NCI-H1105 treated with DMSO at 0.1 percent for 48 hours (cell line): Measurements from ENCODE around the gene MACROD1.

Experiments
- DNase-seq: peaks from one replicate; lab custom pipeline; 2025; lab: John Stamatoyannopoulos, UW

Gene MACROD1

DNA sequence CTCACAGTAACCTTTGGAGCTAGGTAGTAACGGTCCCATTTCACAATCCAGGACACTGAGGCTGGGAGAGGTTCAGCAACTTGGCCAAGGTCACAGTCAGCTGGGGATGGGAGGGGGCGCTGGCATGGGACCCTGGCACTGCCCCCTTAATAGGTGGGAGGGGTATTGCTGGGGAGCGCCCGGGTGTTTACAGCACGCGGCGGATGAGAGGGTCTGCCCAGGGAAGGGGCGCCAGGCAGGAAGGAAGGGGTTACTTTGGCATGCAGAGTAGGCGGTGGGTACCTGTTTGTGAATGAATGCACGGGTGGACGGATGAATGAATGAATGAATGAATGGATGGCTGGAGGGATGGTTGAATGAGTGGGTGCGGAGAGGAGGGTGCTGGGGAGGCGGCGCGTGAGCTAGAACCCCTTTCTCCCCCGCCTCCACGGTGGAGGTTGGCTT is 130.8 kb downstream of the MACROD1 start:
- DNase-seq: no peak

DNA sequence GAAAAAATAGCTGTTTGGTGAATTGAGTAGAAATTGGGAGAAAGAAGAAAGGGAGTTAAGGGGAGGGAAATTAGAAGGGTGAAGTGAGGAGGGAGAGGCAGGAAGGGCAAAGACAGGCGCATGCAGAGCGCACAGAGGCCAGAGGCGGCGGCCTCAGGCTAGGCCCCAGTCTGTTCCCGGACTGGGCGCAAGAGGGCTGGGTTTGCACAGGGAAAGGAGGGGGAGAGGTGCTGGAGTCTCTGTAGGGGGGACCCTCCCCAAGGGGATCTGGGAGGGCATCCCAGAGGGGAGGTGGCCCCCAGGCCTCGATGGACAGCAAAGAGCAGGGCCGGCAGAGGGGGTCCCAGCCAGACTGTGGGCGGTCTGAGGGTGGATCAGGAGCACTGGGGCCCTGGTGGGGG is 131.5 kb downstream of the MACROD1 start:
- no peak for DNase-seq

GRCh38 chr11:64032050-64032449 is 133.9 kb downstream of the MACROD1 start:
- no peak for DNase-seq

GRCh38 chr11:64031001-64031400 is 134.9 kb downstream of the MACROD1 start:
- no peak for DNase-seq

GRCh38 chr11:64029773-64030172 is 136.1 kb downstream of the MACROD1 start:
- DNase-seq: no peak

DNA sequence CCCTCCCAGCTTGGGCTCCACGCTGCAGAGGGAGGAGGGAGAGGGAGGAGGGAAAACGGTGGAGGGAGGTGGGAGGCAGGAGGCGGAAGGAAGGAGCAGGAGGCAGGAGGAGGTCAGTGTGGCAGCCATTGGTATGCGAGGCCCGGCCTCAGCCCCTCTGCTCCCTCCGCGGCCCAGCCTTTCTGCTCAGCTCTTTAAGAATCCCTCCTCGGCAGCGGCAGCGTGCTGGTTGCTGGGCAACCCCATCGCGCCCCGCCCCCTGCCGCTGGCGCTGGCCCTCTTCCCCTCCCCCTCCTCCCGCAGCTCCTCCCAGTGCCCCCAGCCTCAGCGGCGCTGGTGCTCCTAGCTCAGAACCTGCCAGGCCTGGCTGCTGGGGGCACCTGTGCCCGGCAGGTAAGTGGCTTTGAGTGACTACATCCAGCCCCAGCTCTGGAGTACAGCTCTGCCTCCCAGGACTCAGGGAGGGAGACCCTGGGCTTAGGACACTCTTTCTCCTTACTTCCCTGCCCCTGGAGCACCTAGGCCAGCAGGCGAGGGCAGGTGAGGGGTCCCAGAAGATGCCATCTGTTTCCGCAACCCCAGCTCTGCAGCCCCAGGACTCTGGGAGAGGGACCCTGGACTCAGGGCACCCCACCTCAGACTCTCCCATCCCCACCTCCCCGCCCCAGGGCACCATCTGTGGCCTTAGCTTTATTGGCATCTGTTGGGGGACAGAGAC is 137.4 kb downstream of the MACROD1 start:
- DNase-seq: peak; percentile 78

DNA sequence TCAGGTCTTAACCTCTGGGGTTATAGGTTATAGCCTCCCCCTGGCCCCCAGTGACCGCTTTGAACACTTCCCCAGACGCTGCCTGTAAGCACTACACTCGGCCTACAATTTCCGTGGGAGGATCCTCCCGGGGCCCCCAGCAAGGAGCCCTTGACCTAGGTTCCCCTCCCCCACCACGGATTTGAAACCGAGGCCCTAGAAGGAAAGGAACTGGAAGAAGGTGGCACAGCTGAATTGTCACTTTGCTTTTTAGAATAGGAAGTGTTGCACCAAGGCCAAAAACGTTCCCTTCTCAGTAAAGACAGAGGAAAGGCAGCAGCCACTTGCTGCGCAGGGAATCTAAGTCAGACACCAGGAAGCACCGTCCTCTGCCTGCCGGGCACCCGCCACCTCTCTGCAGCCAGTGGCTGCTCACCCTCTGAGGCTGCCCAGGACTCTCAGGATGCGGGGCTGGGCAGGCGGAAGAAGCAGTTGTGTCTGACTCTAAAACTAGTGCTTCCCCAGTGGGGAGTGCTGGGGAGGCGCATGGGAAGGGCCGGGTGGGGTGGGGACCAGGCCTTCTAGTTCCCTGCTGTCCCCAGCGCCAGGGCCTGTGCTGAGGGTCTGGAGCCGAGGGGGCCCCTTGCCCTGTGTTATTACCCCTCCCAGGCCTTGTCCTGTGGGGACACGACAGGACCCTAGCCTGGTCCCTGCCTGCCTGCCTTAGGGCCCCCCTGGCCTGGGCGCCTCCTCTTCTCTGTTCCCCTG is 138.1 kb downstream of the MACROD1 start:
- DNase-seq: no peak

DNA sequence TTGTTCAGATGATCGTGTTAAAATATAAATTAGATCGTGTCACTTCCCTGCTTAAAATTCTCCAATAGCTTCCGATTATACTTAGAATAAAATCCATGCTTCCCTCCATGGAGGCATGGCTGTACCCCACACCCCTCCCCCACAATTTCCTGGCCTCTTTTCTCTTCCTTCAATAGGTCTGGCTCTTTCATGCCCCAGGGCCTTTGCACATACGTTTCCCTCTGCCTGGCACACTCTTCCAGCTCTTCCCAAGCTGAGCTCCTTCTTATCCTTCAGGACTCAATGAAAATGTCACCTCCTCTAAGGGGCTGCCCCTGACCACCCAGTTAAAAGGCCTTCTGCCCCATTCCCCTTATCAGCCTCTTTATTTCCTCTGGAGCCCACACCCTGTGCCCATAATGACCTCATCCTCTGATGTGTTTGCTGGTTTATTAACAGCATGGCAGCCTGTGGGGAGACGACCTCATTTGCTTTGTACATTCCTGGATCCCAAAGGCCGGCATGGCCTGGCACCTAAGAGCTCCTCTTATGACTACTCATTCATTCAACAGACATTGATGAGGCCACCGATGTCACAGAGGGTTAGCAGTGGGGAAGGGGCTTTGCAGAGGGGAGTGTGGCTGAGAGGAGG is 139.2 kb downstream of the MACROD1 start:
- no peak for DNase-seq

DNA sequence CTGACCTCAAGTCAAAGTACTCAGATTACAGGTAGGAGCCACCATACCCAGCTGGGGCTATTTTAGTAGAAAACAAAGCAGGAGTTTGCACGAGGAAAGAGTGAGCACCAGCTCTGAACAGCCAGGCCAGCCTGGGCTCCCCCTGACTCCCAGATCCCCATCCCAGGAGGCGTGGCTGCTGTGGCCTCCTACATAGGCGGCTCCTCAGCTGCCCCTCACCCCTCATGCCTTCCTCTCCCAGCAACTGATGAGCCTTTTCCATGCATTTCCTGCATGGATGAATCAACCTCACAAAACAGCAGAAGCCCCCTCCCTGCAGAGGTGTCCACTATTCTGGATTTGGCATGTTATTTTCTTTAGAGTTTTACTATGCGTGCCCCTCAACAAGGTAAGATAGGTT is 140.7 kb downstream of the MACROD1 start:
- no peak for DNase-seq

DNA sequence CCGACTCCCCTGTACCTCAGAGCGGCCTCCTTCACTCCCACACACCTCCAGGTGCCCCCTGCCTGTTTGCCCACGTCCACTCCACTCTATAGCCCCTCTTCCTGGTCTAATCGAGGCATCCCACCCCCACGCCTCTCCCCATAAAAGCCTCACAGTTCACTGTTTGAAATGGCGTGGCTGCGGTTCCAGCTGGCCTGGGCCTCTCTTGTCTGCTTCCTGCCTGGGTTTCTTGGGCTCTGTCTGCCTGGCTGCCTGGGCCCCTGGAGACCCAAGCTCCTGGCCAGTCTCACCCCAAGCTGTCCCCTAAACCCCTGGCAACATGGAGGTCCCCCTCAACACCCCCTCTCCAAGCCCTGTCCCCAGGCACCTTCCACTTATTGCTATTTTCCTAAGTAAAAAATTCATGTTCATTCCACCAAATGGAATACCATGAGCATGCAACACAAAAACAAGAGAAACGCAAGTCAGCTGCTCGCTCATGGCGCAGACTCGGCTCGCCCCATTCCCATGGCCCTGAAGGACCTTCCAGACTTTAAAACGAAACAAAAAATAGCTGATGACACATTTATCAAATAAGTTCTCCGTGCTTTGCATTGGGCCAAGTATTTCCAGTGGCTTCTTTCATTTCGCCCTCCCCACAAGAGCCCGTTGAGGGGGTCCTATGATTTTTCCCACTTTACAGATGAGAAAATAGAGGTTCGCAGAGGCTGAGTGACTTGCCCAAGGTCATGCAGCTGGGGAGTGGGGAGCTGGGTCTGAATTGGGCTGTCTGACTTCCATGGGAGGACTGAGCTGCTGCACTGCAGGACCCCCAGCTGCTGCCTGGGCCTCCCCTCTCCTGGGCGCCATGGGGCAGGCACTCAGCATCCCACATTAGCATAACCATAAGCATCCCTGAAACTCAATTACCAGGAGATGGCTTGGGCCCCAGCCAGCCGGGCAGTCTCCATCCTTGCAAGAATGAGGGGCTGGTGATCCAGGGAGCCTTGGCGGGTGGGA is 141.9 kb downstream of the MACROD1 start:
- DNase-seq: no peak

GRCh38 chr11:64022125-64022784 is 143.7 kb downstream of the MACROD1 start:
- no peak for DNase-seq

GRCh38 chr11:64021757-64022093 is 144.2 kb downstream of the MACROD1 start:
- DNase-seq: no peak

DNA sequence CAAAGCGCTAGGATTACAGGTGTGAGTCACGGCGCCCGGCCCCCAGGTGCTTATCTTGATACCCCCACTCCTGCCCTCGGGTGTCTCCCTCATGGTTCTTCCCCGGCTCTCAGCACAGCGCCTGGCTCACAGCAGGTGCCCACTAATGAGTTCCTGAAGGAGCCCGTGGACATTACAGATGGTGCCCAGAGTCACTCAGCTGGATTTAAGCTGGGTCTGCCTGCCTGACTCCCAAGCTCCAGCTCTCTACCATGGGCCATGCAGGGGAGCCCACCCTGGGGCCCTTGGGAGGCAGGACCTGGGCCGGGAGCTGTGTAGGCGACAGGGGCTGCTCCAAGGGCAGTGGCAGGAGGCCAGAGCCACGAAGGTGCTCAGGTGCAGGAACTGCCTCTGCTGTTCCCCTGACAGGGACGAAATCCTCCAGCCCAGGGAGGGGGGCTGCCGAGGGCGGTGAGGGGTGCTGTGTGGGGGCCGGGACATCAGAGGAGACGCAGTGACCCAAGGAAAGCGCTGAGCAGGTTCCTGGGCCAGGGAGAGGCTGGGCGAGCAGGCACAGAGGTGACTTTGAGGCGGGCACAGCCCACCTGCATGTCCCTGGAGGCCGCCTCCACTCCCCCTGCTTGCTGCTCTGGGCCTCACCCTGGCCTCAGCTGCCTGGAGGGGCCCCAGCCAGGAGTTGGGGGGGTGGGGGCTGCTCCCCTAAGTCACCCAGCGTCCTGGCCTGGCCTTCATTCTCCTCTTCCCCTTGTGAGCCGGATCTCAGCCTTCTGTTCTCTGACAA is 144.7 kb downstream of the MACROD1 start:
- no peak for DNase-seq

GRCh38 chr11:64019106-64020037 is 146.5 kb downstream of the MACROD1 start:
- DNase-seq: peak; percentile 16

- no peak for DNase-seq
Measured at GRCh38 chr11:64018310-64018709, 147.6 kb downstream of the MACROD1 start.

- no peak for DNase-seq
Measured at GRCh38 chr11:64017945-64018224, 148.0 kb downstream of the MACROD1 start.

GRCh38 chr11:64015935-64016845 is 149.7 kb downstream of the MACROD1 start:
- peak; percentile 69 for DNase-seq

DNA sequence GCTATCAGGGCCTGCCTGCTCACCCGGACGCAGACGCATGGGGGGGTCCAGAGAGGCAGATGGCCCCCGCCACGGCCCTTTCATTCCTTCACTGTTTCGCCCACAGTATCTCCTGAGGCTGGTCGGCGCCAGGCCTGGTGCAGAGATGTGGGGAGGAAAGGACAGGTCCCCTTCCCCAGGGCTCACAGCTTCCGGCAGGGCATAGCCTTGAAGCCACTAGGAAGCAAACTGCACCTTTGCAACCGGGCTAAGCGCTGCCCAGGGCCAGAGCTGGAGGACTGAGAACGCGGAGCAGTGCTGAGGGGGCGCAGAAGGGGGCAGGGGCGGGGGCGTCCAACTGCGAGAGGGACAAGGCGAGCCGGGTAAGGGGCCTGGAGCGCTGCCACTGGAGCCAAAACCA is 150.4 kb downstream of the MACROD1 start:
- no peak for DNase-seq

DNA sequence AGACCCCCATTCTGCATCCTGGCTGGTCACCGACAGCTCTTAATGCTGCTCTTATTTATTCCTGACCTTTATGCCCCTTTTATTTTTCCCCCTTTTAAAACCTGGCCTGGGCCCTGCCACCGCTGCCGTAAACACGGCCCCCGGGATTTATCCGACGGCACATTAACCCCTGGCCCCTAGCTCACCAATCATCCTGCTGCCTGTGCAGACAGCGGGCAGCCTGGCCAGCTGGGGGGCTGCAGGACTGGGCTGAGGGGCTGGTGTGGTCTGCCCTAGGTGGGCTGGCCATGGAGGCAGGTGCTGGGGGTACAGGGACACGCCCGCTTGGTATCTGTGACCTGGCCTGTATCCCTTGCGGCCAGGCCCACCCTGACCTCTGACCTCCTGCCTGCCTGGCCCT is 151.6 kb downstream of the MACROD1 start:
- DNase-seq: no peak
